K562 (cell line): ENCODE data around the gene TM7SF2. TPM values are rescaled to one million over a fixed set of nuclear protein-coding genes. Genes with fewer than 3 reads are reported as not detected.
A peak's percentile ranks its signal among the peaks of the same experiment; 100 is the strongest.

Experiments
- CBFB ChIP-seq: sonication (generic); formaldehyde crosslinking; IDR thresholded peaks from 2 replicates; pipeline ENCODE4 v1.4.0; 2020; ENCODE audit warnings: mild to moderate bottlenecking, missing genetic modification reagents
- ERF ChIP-seq: fragments of 450-650 bp; formaldehyde crosslinking; IDR thresholded peaks from 2 replicates; pipeline ENCODE4 v1.4.0; 2020; ENCODE audit warnings: mild to moderate bottlenecking, mixed read lengths
- GABPA ChIP-seq: fragments of 200-800 bp; sonication (Bioruptor generic); conservative IDR thresholded peaks from 2 replicates; pipeline ENCODE4 v1.6.1; 2016; ENCODE audit warnings: low read depth, missing genetic modification characterization, missing compliant biosample characterization
- HCFC1 ChIP-seq: IDR thresholded peaks from 2 replicates; pipeline ENCODE4 v1.6.1; 2012; ENCODE audit warnings: low read depth, low read length, improper control_type of control experiment
- MAFK ChIP-seq: IDR thresholded peaks from 2 replicates; pipeline ENCODE4 v1.6.1; 2011; ENCODE audit warnings: low read length, improper control_type of control experiment
- NR2F6 ChIP-seq: fragments of 450-650 bp; formaldehyde crosslinking; IDR thresholded peaks from 2 replicates; pipeline ENCODE4 v1.4.0; 2020; ENCODE audit warnings: mild to moderate bottlenecking
- NRF1 ChIP-seq, 2 experiments: fragments of 450-650 bp; IDR thresholded peaks in 1 of 2; conservative IDR thresholded peaks in 1 of 2; 2 replicates each; pipeline ENCODE4 v1.6.1; 2014; ENCODE audit warnings: mild to moderate bottlenecking in 2 of 2
- PRMT5 ChIP-seq: sonication (generic); formaldehyde crosslinking; IDR thresholded peaks from 2 replicates; pipeline ENCODE4 v1.5.0; 2020; ENCODE audit warnings: missing genetic modification reagents
- RBM14 ChIP-seq: fragments of 200-400 bp; formaldehyde crosslinking; IDR thresholded peaks from 2 replicates; pipeline ENCODE4 v1.6.1; 2018; ENCODE audit warnings: low read depth, mild to moderate bottlenecking, low read length, moderate library complexity, borderline replicate concordance; ENCODE audit not compliant: insufficient read depth
- SP2 ChIP-seq: IDR thresholded peaks from 2 replicates; pipeline ENCODE4 v1.6.1; 2011; ENCODE audit warnings: mild to moderate bottlenecking, low read depth, low read length, moderate library complexity; ENCODE audit not compliant: poor library complexity, severe bottlenecking; ENCODE audit errors: extremely low read depth
- SRSF3 ChIP-seq: fragments of 200-400 bp; formaldehyde crosslinking; IDR thresholded peaks from 2 replicates; pipeline ENCODE4 v1.6.1; 2016; ENCODE audit warnings: mild to moderate bottlenecking, low read length, moderate library complexity; ENCODE audit not compliant: insufficient read depth
- XRCC3 ChIP-seq: fragments of 450-650 bp; IDR thresholded peaks from 2 replicates; pipeline ENCODE4 v1.6.1; 2017; ENCODE audit warnings: mild to moderate bottlenecking, moderate library complexity
- XRCC5 ChIP-seq: fragments of 200-400 bp; formaldehyde crosslinking; IDR thresholded peaks from 2 replicates; pipeline ENCODE4 v1.6.1; 2017; ENCODE audit warnings: low read depth, mild to moderate bottlenecking, low read length
- ZFP1 ChIP-seq: fragments of 450-650 bp; formaldehyde crosslinking; IDR thresholded peaks from 2 replicates; pipeline ENCODE4 v1.4.0; 2020; ENCODE audit warnings: mild to moderate bottlenecking, mixed read lengths
- ZNF512 ChIP-seq: IDR thresholded peaks from 2 replicates; pipeline ENCODE4 v1.6.1; 2016; ENCODE audit warnings: missing genetic modification characterization, missing compliant biosample characterization
- polyA plus RNA-seq, 8 experiments: library from polyadenylated mRNA; depleted of rRNA in 4 of 8; stranded (reverse) in 5 of 8; unstranded in 3 of 8; fragments of >200 nt; fragmentation: Nextera tagmentation in 2 of 8; fragmentation: Illumina TruSeq in 1 of 8; extraction: Ambion mirVana in 2 of 8; extraction: Trizol in 1 of 8; gene quantifications; 2 replicates each; pipeline versions ENCODE4 v1.2.1 to v1.2.3, GENCODE V29; 2011 to 2014; ENCODE audit warnings: inconsistent platforms in 1 of 8, missing spikeins in 1 of 8
- total RNA-seq, 7 experiments: library from RNA; depleted of rRNA in 6 of 7; stranded (reverse); fragments of >200 nt in 6 of 7; fragmentation: Illumina TruSeq in 2 of 7; extraction: Trizol in 2 of 7; gene quantifications; 2 replicates each; pipeline versions ENCODE4 v1.2.1 to v1.2.3, GENCODE V29; 2011 to 2021; ENCODE audit warnings: low replicate concordance in 1 of 7
- TF ChIP-seq, protein P1 (sequence below): fragments of 450-650 bp; formaldehyde crosslinking; IDR thresholded peaks from 2 replicates; pipeline ENCODE4 v1.4.0; 2020; ENCODE audit warnings: mild to moderate bottlenecking, moderate library complexity
- TF ChIP-seq, protein P2 (sequence below): fragments of 250-450 bp; sonication (Bioruptor Pico); IDR thresholded peaks from 2 replicates; pipeline ENCODE4 v1.5.0; 2021; ENCODE audit warnings: mild to moderate bottlenecking, borderline replicate concordance
- TF ChIP-seq, protein P3 (sequence below): fragments of 450-650 bp; IDR thresholded peaks from 2 replicates; pipeline ENCODE4 v1.6.1; 2016; ENCODE audit warnings: borderline replicate concordance

Gene TM7SF2
- total and polyA plus RNA-seq, 9 of the 15 experiments (the other 6 are each of a cell fraction or from before 2014, with no cell fraction given), result 1.2 to 22.0 (median 14.3) TPM

DNA sequence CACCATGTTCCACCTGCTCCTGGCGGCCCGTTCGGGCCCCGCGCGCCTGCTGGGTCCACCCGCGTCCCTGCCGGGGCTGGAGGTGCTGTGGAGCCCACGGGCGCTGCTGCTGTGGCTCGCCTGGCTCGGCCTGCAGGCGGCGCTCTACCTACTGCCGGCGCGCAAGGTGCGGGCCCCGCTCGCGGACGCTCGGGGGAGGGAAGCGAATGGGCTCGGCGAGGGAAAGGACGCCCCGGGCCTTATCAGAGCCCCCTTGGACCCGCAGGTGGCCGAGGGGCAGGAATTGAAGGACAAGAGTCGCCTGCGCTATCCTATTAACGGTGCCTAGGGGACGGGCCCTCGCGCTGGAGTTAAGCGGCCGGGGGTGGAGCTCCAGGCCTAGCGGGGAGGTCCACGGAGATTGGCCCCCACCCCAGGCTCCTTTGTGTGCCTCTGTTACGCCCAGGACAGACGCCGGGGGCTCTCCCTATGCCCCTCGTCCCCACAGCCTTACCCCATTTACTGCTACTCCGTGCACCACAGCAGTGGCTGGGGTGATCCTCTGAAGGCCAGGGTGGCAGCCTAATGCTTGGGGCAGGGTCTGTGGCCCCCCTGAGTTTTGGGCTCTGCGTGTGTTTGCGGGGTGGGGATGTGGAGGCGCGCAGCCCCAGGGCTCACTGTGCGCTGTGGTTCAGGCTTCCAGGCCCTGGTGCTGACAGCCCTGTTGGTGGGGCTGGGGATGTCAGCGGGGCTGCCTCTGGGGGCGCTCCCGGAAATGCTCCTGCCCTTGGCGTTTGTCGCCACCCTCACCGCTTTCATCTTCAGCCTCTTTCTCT is 1.1 kb downstream of the TM7SF2 start (continued):
- TF ChIP-seq NRF1 (conservative IDR thresholded peaks at IDR 0.05 in 1 of 2, IDR thresholded peaks at IDR 0.05 in 1 of 2) (peak; percentile 34 to 53; a peak in 3 of 4 replicates), HCFC1 (no peak), SP2 (no peak), RBM14 (no peak), GABPA (peak; percentile 27; the same call in 1 of the 2 replicates), MAFK (no peak), ZFP1 (CRISPR knock-in tag) (no peak), XRCC5 (peak; percentile 72; the same call in 1 of the 2 replicates), SRSF3 (no peak), NR2F6 (no peak), XRCC3 (no peak), CBFB (CRISPR knock-in tag) (no peak), ZNF512 (tag) (no peak), ERF (no peak; the same call in 1 of the 2 replicates), PRMT5 (CRISPR knock-in tag) (0 out of 2 replicates have a peak, but pooled peaks have one; percentile 20)
- TF ChIP-seq, protein P1, sequence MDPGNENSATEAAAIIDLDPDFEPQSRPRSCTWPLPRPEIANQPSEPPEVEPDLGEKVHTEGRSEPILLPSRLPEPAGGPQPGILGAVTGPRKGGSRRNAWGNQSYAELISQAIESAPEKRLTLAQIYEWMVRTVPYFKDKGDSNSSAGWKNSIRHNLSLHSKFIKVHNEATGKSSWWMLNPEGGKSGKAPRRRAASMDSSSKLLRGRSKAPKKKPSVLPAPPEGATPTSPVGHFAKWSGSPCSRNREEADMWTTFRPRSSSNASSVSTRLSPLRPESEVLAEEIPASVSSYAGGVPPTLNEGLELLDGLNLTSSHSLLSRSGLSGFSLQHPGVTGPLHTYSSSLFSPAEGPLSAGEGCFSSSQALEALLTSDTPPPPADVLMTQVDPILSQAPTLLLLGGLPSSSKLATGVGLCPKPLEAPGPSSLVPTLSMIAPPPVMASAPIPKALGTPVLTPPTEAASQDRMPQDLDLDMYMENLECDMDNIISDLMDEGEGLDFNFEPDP (CRISPR knock-in tag), result no peak
- TF ChIP-seq, protein P2, sequence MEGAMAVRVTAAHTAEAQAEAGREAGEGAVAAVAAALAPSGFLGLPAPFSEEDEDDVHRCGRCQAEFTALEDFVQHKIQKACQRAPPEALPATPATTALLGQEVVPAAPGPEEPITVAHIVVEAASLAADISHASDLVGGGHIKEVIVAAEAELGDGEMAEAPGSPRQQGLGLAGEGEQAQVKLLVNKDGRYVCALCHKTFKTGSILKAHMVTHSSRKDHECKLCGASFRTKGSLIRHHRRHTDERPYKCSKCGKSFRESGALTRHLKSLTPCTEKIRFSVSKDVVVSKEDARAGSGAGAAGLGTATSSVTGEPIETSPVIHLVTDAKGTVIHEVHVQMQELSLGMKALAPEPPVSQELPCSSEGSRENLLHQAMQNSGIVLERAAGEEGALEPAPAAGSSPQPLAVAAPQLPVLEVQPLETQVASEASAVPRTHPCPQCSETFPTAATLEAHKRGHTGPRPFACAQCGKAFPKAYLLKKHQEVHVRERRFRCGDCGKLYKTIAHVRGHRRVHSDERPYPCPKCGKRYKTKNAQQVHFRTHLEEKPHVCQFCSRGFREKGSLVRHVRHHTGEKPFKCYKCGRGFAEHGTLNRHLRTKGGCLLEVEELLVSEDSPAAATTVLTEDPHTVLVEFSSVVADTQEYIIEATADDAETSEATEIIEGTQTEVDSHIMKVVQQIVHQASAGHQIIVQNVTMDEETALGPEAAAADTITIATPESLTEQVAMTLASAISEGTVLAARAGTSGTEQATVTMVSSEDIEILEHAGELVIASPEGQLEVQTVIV (CRISPR knock-in tag), result no peak
- TF ChIP-seq, protein P3, sequence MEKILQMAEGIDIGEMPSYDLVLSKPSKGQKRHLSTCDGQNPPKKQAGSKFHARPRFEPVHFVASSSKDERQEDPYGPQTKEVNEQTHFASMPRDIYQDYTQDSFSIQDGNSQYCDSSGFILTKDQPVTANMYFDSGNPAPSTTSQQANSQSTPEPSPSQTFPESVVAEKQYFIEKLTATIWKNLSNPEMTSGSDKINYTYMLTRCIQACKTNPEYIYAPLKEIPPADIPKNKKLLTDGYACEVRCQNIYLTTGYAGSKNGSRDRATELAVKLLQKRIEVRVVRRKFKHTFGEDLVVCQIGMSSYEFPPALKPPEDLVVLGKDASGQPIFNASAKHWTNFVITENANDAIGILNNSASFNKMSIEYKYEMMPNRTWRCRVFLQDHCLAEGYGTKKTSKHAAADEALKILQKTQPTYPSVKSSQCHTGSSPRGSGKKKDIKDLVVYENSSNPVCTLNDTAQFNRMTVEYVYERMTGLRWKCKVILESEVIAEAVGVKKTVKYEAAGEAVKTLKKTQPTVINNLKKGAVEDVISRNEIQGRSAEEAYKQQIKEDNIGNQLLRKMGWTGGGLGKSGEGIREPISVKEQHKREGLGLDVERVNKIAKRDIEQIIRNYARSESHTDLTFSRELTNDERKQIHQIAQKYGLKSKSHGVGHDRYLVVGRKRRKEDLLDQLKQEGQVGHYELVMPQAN, result peak; percentile 17; the same call in 1 of the 2 replicates
